Lower leg skin (tissue), 4 donors: ENCODE measurements around the gene HDLBP. TPM values are rescaled to one million over a fixed set of nuclear protein-coding genes. Genes with fewer than 3 reads are reported as not detected.

ENCODE experiments used
- DNase-seq, 2 donors: peaks; one replicate each; pipeline ENCODE4 v3.0.0-alpha.2; 2019; ENCODE audit warnings: low spot score in 2 of 2
- H3K4me3 ChIP-seq: fragments of 200-600 bp; sonication (generic); 2 replicates; pipeline ENCODE4 v1.5.1; 2017; ENCODE audit warnings: mild to moderate bottlenecking, low read depth; ENCODE audit not compliant: poor library complexity, severe bottlenecking
- POLR2A ChIP-seq, 2 donors: fragments of 450-650 bp; IDR thresholded peaks; one replicate each; pipeline ENCODE4 v1.6.1; 2016 to 2017; ENCODE audit warnings: antibody characterized with exemption in 2 of 2, mild to moderate bottlenecking in 1 of 2, moderate library complexity in 1 of 2
- WGBS, 2 donors: methylation state at CpG; one replicate each; pipeline ENCODE4 v1.1.5; 2018; 5-methylcytosine and 5-hydroxymethylcytosine counted together
- intact Hi-C: fragments of 100-400 bp; cut with DNase I; formaldehyde crosslinking; loops from one replicate; pipeline ENCODE4 v1.15.0; 2023; ENCODE audit warnings: low total_unique reads
- total RNA-seq, 4 donors: library from RNA; depleted of rRNA; stranded (reverse); fragments of >200 nt; gene quantifications; one replicate each; pipeline ENCODE4 v1.1.0, GENCODE V29; 2016
- TF ChIP-seq, protein P1 (sequence below), 3 donors: fragments of 450-650 bp; IDR thresholded peaks; one replicate each; pipeline ENCODE4 v1.5.1; 2016; ENCODE audit warnings: antibody characterized with exemption in 3 of 3, mild to moderate bottlenecking in 3 of 3, moderate library complexity in 2 of 3

Gene HDLBP
- total RNA-seq, 4 donors from 2014 or later = 241 to 393 (median 294) TPM

DNA sequence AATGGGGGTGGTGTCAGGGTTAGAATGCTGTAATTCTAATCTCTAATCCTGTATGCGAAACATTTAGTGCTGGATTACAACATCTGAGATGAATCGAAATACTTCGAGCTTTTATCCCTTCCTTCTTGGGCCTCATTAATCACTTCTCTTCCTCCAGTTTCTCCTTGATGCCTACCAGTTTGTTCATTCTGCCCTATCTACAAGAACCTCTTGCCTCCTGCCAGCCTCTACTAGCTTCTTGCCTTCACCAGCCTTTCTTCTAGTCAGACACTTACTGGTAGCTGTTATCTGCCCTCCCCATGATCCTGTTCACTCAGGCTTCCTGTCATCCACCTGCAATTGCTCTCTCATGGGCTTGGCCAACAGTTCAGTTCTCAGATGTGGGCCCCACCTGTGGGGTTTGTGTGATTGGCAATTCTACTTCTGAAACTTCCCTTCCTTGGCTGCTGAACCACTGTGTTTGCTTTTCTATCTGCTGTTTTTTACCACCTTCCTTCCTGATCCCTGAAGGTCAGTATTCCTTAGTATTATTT, 25.2 kb upstream of the HDLBP start:
- 81% methylated on average over 3 of the region's 3 CpGs for WGBS, 2 donors
- H3K4me3 ChIP-seq = no peak overlapping the region
- no peak for TF ChIP-seq POLR2A (IDR thresholded peaks at IDR 0.05)
- TF ChIP-seq, protein P1, sequence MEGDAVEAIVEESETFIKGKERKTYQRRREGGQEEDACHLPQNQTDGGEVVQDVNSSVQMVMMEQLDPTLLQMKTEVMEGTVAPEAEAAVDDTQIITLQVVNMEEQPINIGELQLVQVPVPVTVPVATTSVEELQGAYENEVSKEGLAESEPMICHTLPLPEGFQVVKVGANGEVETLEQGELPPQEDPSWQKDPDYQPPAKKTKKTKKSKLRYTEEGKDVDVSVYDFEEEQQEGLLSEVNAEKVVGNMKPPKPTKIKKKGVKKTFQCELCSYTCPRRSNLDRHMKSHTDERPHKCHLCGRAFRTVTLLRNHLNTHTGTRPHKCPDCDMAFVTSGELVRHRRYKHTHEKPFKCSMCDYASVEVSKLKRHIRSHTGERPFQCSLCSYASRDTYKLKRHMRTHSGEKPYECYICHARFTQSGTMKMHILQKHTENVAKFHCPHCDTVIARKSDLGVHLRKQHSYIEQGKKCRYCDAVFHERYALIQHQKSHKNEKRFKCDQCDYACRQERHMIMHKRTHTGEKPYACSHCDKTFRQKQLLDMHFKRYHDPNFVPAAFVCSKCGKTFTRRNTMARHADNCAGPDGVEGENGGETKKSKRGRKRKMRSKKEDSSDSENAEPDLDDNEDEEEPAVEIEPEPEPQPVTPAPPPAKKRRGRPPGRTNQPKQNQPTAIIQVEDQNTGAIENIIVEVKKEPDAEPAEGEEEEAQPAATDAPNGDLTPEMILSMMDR (IDR thresholded peaks at IDR 0.05) = no peak
- intact Hi-C loops = no loop called here
- no peak for DNase-seq

DNA sequence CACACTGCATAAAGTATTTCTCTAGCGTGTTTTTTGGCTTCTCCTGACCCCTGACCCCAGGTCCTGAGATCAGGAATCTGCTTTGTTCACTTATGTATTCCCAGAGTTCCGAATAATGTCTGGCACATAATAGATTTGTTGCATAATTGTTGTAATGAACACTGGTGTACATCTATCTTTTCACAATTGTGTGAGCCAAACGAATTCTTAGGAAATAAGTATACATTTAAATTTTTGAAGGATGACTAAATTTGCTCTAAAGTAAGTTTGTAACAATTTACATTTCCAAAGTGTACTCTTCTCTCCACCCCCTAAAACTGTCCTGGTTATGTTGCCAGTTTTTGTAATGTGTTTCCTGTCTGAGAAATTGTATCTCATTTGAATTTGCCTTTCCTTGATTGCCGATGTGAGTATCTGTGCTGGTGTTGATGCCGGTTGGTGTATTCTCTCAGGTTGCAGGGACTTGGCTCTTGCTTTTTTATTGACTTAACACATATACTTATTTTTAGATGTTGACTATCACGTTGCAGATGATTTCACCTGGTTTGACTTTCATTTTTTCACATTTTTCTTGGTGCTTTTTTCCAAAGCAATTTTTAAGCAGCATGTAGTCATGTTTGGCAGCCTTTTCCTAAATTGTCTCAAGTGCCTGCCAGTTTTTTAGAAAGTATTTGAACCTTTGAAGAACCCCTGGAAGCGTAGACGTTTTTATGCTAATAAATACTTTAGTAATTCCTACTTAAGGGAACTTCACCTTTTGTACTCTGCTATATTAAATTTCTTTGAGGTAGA, 24.6 kb upstream of the HDLBP start:
- TF ChIP-seq, protein P1 (IDR thresholded peaks at IDR 0.05) = no peak
- TF ChIP-seq POLR2A (IDR thresholded peaks at IDR 0.05) = no peak
- H3K4me3 ChIP-seq = no peak overlapping the region
- intact Hi-C loops = no loop called here
- DNase-seq = no peak
- 55 to 62% methylated on average over 8 of the region's 8 CpGs for WGBS, 2 donors

DNA sequence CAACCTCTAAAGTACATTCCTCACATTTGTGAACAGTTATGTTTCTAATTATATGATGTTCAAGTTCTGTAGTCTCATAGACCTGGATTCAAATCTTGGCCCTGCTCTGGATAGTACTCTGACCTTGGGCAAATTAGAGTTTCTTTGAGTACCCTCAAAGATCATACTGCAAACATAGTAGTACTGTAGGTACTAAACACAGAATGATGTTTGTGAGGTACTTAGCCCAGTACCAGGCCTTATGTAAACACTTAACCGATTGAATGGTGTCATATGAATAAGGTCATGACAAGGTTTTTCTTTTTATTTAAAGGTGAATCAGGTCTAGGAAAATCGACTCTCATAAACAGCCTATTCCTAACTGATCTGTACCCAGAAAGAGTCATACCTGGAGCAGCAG, 19.3 kb upstream of the HDLBP start:
- TF ChIP-seq POLR2A (IDR thresholded peaks at IDR 0.05) = no peak
- TF ChIP-seq, protein P1 (IDR thresholded peaks at IDR 0.05) = no peak
- no peak overlapping the region for H3K4me3 ChIP-seq
- WGBS, 2 donors = 79 to 95% methylated on average over 2 of the region's 2 CpGs
- DNase-seq = no peak
- intact Hi-C loops = no loop called here

DNA sequence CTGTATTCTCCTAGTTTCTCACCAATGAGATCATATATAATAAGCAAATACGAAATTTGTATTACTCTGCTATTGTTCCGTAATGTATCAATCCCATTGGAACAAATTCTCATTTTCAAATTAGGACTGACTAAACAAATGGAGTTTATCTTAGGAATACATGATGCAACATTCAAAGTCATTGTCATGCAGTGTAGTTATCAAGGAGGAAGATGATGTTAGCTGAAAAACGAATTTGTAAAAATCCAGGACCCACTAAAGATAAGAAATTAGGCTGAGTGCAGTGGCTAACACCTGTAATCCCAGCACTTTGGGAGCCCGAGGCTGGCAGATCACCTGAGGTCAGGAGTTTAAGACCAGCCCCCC, 15.1 kb upstream of the HDLBP start:
- no peak overlapping the region for H3K4me3 ChIP-seq
- DNase-seq = no peak
- intact Hi-C loops = no loop called here
- 89 to 91% methylated on average over 4 of the region's 4 CpGs for WGBS, 2 donors
- TF ChIP-seq, protein P1 (IDR thresholded peaks at IDR 0.05) = no peak
- no peak for TF ChIP-seq POLR2A (IDR thresholded peaks at IDR 0.05)

DNA sequence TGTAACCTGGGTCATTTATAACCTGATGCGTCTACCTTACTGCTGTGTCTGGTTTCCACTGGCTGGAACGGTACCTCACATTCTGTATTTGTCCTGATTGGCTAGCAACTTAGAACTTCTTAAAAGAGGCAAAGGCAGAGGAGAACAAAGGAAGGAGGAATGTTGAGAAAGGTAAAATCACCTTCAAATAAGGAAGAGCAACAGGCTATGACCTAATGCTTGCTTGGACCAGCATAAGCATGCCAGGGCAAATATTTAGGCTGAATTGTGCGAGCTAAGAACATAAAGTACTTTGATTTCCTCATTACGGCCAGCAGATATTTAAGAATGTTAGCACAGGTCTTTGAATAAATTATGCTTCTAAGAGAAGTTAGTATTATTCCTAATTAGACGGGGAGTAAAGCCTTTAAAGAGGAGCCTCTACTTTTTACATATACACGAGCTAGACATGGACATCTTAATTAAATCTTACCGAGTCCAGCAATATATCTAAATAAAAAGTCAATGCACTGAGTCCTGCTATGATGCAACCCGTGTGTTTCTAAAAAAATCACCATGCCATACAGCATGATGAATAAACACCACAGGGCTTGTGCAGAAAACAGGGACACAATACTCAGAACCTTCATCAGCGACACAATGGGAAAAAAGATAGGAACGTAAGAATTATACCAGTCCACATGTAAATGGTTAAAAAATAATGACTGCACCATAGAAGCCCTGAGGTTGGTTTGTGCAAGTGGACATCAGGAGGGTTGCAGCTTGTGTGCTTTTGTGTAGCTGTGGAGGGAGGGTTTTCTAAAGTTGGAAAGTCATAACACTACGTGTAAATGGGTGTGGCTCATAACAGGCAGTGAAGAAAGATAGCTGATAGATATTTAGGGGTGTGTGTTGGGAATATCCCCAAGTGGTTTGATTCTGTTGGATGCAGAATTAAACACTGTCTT, 14.5 kb upstream of the HDLBP start:
- no peak overlapping the region for H3K4me3 ChIP-seq
- DNase-seq = no peak
- intact Hi-C loops = no loop called here
- TF ChIP-seq POLR2A (IDR thresholded peaks at IDR 0.05) = no peak
- TF ChIP-seq, protein P1 (IDR thresholded peaks at IDR 0.05) = no peak
- 63 to 74% methylated on average over 11 of the region's 11 CpGs for WGBS, 2 donors
